ENCODE data around the gene RCC1.

DNA sequence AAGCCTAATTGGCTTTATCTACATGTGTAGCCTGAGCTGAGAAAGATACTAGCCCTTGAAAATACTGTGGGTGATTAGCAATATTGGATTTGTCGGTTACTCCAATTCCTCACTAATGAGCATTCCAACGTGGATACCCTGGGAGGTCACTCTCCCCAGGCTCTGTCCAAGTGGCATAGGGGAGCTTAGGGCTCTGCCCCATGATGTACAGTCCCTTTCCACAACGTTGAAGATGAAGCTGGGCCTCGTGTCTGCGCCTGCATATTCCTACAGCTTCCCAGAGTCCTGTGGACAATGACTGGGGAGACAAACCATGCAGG, 2.6 kb downstream of the RCC1 start:
- TF ChIP-seq, protein P1, sequence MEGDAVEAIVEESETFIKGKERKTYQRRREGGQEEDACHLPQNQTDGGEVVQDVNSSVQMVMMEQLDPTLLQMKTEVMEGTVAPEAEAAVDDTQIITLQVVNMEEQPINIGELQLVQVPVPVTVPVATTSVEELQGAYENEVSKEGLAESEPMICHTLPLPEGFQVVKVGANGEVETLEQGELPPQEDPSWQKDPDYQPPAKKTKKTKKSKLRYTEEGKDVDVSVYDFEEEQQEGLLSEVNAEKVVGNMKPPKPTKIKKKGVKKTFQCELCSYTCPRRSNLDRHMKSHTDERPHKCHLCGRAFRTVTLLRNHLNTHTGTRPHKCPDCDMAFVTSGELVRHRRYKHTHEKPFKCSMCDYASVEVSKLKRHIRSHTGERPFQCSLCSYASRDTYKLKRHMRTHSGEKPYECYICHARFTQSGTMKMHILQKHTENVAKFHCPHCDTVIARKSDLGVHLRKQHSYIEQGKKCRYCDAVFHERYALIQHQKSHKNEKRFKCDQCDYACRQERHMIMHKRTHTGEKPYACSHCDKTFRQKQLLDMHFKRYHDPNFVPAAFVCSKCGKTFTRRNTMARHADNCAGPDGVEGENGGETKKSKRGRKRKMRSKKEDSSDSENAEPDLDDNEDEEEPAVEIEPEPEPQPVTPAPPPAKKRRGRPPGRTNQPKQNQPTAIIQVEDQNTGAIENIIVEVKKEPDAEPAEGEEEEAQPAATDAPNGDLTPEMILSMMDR (IDR thresholded peaks at IDR 0.05) = no peak
- TF ChIP-seq EZH2phosphoT487 (IDR thresholded peaks at IDR 0.05) (no peak), EZH2 (IDR thresholded peaks at IDR 0.05) (no peak)
